ENCODE results near the gene TLR9.
A peak's percentile ranks its signal among the peaks of the same experiment; 100 is the strongest.

TLR9 gene

DNA sequence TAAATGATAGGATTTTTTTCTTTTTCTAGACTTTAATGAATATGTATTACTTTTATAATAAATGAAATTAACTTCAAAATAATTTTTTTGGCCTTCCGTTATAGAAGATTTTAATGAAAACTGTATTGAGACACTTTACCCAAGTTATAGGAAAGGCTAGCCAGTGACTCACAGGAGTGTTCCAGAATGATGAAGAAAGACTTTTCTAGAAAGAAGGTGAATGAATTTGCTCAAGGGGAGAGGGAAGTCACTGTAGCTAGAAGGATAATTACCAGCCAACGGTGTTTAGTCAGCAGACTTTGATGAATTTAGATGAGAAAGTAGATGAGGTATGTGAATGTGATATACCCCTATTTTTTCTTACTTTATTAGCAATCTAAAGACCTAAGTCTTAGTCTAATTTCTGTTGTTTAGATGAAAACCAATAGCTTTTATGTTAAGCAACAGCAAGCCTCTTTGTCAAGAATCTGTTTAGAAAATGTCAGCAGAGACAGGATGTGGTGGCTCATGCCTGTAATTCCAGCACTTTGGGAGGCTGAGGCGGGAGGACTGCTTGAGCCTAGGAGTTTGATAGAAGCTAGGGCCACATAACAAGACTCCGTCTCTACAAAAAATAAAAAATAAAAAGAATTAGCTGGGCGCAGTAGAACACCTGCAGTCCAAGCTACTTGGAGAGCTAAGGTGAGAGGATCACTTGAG, 24.3 kb downstream of the TLR9 start:
- no peak for TF ChIP-seq MYC (IDR thresholded peaks at IDR 0.05; ENCODE audit: low read depth, low read length)
- TF ChIP-seq, protein P1, sequence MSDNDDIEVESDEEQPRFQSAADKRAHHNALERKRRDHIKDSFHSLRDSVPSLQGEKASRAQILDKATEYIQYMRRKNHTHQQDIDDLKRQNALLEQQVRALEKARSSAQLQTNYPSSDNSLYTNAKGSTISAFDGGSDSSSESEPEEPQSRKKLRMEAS (IDR thresholded peaks at IDR 0.05; ENCODE audit: low read depth, low read length) = no peak
- TF ChIP-seq, protein P2, sequence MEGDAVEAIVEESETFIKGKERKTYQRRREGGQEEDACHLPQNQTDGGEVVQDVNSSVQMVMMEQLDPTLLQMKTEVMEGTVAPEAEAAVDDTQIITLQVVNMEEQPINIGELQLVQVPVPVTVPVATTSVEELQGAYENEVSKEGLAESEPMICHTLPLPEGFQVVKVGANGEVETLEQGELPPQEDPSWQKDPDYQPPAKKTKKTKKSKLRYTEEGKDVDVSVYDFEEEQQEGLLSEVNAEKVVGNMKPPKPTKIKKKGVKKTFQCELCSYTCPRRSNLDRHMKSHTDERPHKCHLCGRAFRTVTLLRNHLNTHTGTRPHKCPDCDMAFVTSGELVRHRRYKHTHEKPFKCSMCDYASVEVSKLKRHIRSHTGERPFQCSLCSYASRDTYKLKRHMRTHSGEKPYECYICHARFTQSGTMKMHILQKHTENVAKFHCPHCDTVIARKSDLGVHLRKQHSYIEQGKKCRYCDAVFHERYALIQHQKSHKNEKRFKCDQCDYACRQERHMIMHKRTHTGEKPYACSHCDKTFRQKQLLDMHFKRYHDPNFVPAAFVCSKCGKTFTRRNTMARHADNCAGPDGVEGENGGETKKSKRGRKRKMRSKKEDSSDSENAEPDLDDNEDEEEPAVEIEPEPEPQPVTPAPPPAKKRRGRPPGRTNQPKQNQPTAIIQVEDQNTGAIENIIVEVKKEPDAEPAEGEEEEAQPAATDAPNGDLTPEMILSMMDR (IDR thresholded peaks at IDR 0.05; ENCODE audit: low read depth, low read length) = no peak
- no peak for TF ChIP-seq POLR2A (IDR thresholded peaks at IDR 0.05; ENCODE audit: extremely low read depth, insufficient read length)
- H3K4me3 ChIP-seq (ENCODE audit: low read depth, low read length) = peak overlapping the region; percentile 89
- peak; percentile 58 for DNase-seq (ENCODE audit: low read depth)

DNA sequence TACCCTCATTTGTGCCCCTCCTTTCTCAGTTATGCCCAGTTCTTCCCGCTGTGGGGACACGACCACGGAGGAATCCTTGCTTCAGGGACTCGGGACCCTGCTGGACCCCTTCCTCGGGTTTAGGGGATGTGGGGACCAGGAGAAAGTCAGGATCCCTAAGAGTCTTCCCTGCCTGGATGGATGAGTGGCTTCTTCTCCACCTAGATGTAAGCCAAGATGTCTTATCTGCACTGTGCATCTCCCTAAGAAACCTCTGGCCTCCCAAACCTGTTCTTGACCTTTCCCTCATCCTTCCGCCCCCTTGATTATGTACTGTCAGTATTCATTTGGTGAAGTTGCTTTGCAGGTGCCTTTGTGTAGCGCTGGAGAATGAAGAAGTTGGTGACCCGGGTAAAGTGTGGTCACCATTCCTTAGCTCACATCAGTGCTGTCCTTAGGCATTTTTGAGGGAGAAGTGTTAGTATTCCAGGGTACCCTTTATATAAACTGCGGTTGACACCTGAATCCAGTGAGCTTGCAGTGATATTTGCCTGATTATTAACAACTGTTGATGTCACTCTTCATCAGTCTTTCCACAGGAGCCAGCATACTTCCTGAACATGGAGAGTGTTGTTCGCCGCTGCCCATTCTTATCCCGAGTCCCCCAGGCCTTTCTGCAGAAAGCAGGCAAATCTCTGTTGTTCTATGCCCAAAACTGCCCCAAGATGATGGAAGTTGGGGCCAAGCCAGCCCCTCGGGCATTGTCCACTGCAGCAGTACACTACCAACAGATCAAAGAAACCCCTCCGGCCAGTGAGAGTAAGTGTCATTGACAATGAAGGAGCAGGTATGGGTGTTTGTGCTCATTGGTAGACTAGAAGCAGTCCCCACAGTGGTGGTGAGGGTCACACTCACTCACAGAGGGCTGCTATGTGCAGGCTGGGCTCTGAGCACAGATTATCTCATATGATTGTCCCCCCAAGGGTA, 26.5 kb downstream of the TLR9 start:
- TF ChIP-seq MYC (IDR thresholded peaks at IDR 0.05; ENCODE audit: low read depth, low read length) = no peak
- TF ChIP-seq, protein P2 (IDR thresholded peaks at IDR 0.05; ENCODE audit: low read depth, low read length) = no peak
- DNase-seq (ENCODE audit: low read depth) = no peak
- H3K4me3 ChIP-seq (ENCODE audit: low read depth, low read length) = peak overlapping the region; percentile 89

DNA sequence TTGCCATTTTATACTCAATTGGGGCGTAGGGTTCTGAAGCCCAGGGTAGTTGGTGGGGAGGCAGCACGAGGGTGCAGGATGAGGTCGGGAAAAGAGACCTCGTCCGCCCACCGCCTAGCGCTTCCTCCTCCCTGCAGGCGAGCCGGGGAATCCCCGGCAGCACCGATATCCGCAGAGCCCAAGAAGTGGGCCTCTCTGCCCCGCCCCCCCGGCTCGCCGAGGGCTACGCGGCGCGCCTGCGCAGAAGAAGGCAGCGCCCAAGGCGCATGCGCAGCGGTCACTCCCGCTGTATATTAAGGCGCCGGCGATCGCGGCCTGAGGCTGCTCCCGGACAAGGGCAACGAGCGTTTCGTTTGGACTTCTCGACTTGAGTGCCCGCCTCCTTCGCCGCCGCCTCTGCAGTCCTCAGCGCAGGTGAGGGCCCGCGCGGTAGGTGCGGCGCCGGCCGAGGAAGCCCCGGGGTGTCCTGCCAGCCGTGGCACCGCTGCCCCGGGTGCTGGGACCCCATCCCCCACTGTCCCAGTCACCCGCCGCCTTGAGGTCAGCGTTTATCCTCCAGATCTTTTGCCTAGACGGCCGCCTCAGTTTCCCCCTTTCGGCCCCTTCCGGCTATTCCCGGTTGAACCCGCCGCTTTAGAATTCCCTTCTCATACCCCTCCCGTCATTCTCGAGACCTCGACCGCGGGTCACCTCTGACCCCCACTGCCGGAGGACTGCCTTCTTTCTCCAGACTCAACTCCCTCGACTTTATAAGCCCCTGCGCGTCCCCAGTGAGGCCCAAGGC, 27.4 kb downstream of the TLR9 start, which contains the start of gene ALAS1:
Gene ALAS1 (plus strand): TSS at position 319 of the 784 bp plus-strand sequence. CDS start 1,082 bp downstream, outside the sequence.
- peak within 1 kb of the TSS; percentile 89 for H3K4me3 ChIP-seq (ENCODE audit: low read depth, low read length)
- peak; percentile 91 for DNase-seq (ENCODE audit: low read depth)
- TF ChIP-seq MYC (IDR thresholded peaks at IDR 0.05; ENCODE audit: low read depth, low read length) (peak; percentile 46; the same call in 1 of the 2 replicates), POLR2A (IDR thresholded peaks at IDR 0.05; ENCODE audit: extremely low read depth, insufficient read length) (peak; percentile 96)
- TF ChIP-seq, protein P1 (IDR thresholded peaks at IDR 0.05; ENCODE audit: low read depth, low read length) = no peak
- TF ChIP-seq, protein P2 (IDR thresholded peaks at IDR 0.05; ENCODE audit: low read depth, low read length) = no peak

DNA sequence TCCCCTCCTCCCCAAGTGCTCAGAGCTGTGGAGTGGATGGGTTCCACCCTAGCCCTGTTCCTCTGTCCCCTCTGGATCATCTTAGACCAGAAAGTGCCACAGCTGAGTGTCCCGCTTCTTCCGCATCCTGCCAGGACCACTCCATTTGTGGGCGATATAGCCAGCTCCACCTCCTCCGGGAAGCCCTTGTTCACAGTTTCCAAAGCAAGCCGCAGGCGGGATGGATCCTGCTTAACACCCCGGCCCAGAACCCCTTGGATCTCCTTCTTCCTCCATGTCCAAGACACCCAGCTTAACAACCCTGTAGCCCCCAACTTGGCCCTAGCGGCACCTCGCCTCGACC, 28.0 kb downstream of the TLR9 start:
- TF ChIP-seq MYC (IDR thresholded peaks at IDR 0.05; ENCODE audit: low read depth, low read length) = no peak
- TF ChIP-seq, protein P2 (IDR thresholded peaks at IDR 0.05; ENCODE audit: low read depth, low read length) = no peak
- TF ChIP-seq, protein P1 (IDR thresholded peaks at IDR 0.05; ENCODE audit: low read depth, low read length) = no peak
- no peak for TF ChIP-seq POLR2A (IDR thresholded peaks at IDR 0.05; ENCODE audit: extremely low read depth, insufficient read length)
- no peak for DNase-seq (ENCODE audit: low read depth)
- H3K4me3 ChIP-seq (ENCODE audit: low read depth, low read length) = peak overlapping the region; percentile 22

DNA sequence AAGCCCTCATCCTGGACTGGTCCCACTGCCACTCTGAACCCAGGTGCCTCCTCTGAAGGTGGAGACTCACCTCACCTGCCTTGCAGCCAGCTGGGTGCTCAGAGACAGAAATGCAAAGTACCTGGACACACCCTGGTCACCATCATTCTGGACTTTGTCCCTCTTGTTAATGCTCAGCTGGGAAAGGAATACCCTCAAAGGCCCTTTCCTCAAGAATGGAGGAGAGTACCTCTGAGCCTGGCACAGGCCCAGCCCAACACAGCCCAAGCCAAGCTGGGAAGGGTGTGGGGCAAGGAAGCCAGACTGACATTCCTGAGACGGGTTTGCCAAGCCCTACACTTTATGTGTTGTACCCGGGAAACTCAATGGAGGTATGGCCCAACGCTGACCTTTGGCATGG, 28.5 kb downstream of the TLR9 start:
- TF ChIP-seq POLR2A (IDR thresholded peaks at IDR 0.05; ENCODE audit: extremely low read depth, insufficient read length) (no peak), MYC (IDR thresholded peaks at IDR 0.05; ENCODE audit: low read depth, low read length) (no peak)
- TF ChIP-seq, protein P2 (IDR thresholded peaks at IDR 0.05; ENCODE audit: low read depth, low read length) = no peak
- no peak for DNase-seq (ENCODE audit: low read depth)
- no peak overlapping the region for H3K4me3 ChIP-seq (ENCODE audit: low read depth, low read length)
